RWPE2 (cell line): ENCODE data around the gene KCTD2.

ENCODE experiments used
- ATAC-seq: fragments of 200-7000 bp; cut with Tn5 transposase; 3 replicates; pipeline ENCODE4 v1.9.1; 2021; ENCODE audit warnings: low read depth
- DNase-seq: peaks from one replicate; pipeline ENCODE4 v3.0.0-alpha.2; 2020; ENCODE audit warnings: low spot score
- H3K27ac ChIP-seq: fragments of 450-650 bp; 2 replicates; pipeline ENCODE4 v1.5.1; 2017; ENCODE audit warnings: mild to moderate bottlenecking; ENCODE audit not compliant: poor library complexity, severe bottlenecking
- H3K27me3 ChIP-seq: fragments of 250-450 bp; sonication (Bioruptor Pico); 2 replicates; pipeline ENCODE4 v1.5.1; 2021; ENCODE audit warnings: mild to moderate bottlenecking, moderate library complexity; ENCODE audit not compliant: insufficient read depth, poor library complexity, severe bottlenecking
- H3K36me3 ChIP-seq: fragments of 250-450 bp; sonication (Bioruptor Pico); 2 replicates; pipeline ENCODE4 v1.5.1; 2020; ENCODE audit warnings: low read depth, mild to moderate bottlenecking, moderate library complexity
- H3K4me1 ChIP-seq: fragments of 250-450 bp; sonication (Bioruptor Pico); 2 replicates; pipeline ENCODE4 v1.5.1; 2021; ENCODE audit warnings: mild to moderate bottlenecking, moderate library complexity; ENCODE audit not compliant: insufficient read depth, poor library complexity, severe bottlenecking
- H3K4me3 ChIP-seq: fragments of 250-450 bp; sonication (Bioruptor Pico); 2 replicates; pipeline ENCODE4 v1.5.1; 2021; ENCODE audit warnings: mild to moderate bottlenecking, moderate library complexity; ENCODE audit not compliant: severe bottlenecking
- H3K9me3 ChIP-seq: fragments of 250-450 bp; sonication (Bioruptor Pico); 2 replicates; pipeline ENCODE4 v1.5.1; 2021; ENCODE audit warnings: mild to moderate bottlenecking, moderate library complexity; ENCODE audit not compliant: severe bottlenecking
- CTCF ChIP-seq: fragments of 450-650 bp; IDR thresholded peaks from one replicate; pipeline ENCODE4 v1.5.1; 2017; ENCODE audit warnings: mild to moderate bottlenecking, moderate library complexity; ENCODE audit not compliant: poor library complexity, severe bottlenecking

KCTD2 gene, protein sequence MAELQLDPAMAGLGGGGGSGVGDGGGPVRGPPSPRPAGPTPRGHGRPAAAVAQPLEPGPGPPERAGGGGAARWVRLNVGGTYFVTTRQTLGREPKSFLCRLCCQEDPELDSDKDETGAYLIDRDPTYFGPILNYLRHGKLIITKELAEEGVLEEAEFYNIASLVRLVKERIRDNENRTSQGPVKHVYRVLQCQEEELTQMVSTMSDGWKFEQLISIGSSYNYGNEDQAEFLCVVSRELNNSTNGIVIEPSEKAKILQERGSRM

GRCh38 chr17:75046407-75047289 is at the start of gene KCTD2, which contains the start of gene ATP5PD:
KCTD2 (plus strand) TSS chr17:75047225; CDS start chr17:75047251, 26 bp downstream.
ATP5PD (minus strand) TSS chr17:75046969; CDS start chr17:75042650, 4,319 bp downstream.
- TF ChIP-seq CTCF: no peak
- peaks cover 13% of the 10 kb centered on the region for H3K4me1 ChIP-seq
- H3K36me3 ChIP-seq: peaks cover 37% of the 10 kb centered on the region
- H3K4me3 ChIP-seq: peak within 1 kb of the TSS; percentile 93
- H3K27me3 ChIP-seq: no peaks in the 10 kb centered on the region
- DNase-seq (peak; percentile 96), ATAC-seq (peak; percentile 95)
- no peaks in the 10 kb centered on the region for H3K9me3 ChIP-seq
- H3K27ac ChIP-seq: peak within 1 kb of the TSS; percentile 72

DNA sequence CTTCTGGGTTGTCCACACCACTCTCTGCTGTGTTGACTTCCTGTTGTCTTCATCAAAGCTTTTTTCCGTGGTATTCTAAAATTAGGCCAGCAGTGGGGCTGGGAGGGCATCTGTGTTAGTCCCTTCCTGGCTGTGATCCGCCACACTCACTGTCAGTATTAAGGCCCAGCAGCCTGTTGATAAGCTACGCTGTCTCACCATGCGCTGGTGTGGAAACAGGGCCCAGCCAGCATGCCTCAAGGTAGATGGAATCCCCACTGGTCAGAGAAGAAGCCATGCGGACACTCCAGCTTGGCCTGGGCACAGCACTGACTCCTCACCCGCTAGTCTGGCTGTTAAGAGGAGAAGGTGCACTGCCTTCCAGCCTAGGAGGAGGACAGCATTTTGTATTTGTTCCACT is 48.2 kb upstream of the KCTD2 start:
- H3K36me3 ChIP-seq: peaks cover 30% of the 10 kb centered on the region
- ATAC-seq: no peak

DNA sequence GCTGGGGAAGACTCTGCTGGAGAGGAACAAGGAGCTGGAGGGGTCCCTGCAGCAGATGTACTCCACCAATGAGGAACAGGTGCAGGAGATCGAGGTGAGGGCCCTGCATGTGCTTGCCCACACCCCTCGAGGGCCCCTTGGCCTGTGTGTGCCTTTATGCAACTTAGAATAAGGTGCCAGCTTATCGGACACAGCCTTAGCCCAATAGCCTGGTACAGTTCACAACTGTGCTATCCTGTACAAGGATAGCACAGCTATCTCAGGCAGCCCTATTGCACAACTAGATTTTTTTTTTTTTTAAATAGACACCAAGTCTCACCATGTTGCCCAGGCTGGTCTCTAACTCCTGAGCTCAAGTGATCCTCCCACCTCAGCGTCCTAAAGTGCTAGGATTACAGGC is 47.5 kb upstream of the KCTD2 start:
- no peak overlapping the region for H3K4me3 ChIP-seq
- no peak for TF ChIP-seq CTCF
- no peak overlapping the region for H3K27ac ChIP-seq
- no peaks in the 10 kb centered on the region for H3K27me3 ChIP-seq
- DNase-seq (no peak), ATAC-seq (no peak)
- peaks cover 32% of the 10 kb centered on the region for H3K36me3 ChIP-seq
- no peaks in the 10 kb centered on the region for H3K9me3 ChIP-seq
- H3K4me1 ChIP-seq: peaks cover 4% of the 10 kb centered on the region

More for the DNA sequence above, 48.2 kb upstream of the KCTD2 start:
- Histone ChIP-seq H3K27me3 (no peaks in the 10 kb centered on the region), H3K9me3 (no peaks in the 10 kb centered on the region), H3K4me1 (peaks cover 12% of the 10 kb centered on the region), H3K27ac (no peak overlapping the region), H3K4me3 (no peak overlapping the region)
- no peak for TF ChIP-seq CTCF
- no peak for DNase-seq

GRCh38 chr17:75001915-75002843 is 44.8 kb upstream of the KCTD2 start:
- Histone ChIP-seq H3K4me3 (no peak overlapping the region), H3K36me3 (peaks cover 32% of the 10 kb centered on the region), H3K9me3 (no peaks in the 10 kb centered on the region), H3K4me1 (no peaks in the 10 kb centered on the region), H3K27ac (no peak overlapping the region), H3K27me3 (no peaks in the 10 kb centered on the region)
- TF ChIP-seq CTCF: no peak
- ATAC-seq: no peak
- DNase-seq: no peak
